Right forelimb (tissue), 1 donor: ENCODE data around the gene ISCA1.

Experiments used
- DNase-seq: peaks from one replicate; pipeline ENCODE4 v3.0.0-alpha.2; 2018

The ISCA1 gene

DNA sequence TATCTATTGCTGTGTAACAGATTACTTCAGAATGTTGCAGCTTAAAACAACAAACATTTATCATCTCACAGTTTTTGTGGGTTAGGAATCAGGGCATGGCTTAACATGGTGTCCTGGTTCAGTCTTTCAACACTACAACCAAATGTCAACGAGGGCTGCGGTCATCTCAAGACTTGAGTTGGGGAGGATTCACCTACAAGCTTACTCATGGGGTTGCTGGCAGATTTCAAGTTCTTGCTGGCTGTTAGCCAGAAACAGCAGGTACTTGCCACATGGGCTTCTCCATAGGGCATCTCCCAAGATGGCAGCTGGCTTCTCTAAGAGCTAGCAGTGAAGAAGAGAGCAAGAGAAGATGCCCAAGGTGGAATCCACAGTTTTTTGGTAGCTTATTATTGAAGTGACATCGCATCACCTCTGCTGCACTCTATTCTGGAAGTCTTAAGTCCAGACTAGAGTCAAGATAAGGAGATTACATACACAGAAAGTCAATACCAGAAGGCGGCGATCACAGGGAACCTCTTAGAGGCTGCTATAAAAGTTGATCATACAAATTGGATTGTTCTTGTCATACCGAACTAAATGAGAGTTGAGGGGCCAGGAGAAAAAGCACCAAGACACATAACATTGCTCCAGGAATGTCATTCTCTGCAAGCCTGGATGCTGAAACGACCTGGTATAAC lies 65.1 kb downstream of the ISCA1 start:
- no peak for DNase-seq
